Spinal cord (tissue), 10 donors: ENCODE data around the gene SND1. TPM values are rescaled to one million over a fixed set of nuclear protein-coding genes. Genes with fewer than 3 reads are reported as not detected.

Experiments
- DNase-seq, 6 donors: peaks; one replicate each; pipeline versions ENCODE4 v3.0.0 to v3.0.0-alpha.2; 2013 to 2015; ENCODE audit warnings: low spot score in 6 of 6, low read depth in 4 of 6
- H3K27ac ChIP-seq: one replicate; pipeline ENCODE4 v1.5.1; 2013; ENCODE audit warnings: low read depth, low read length, control low read depth
- H3K27me3 ChIP-seq: one replicate; pipeline ENCODE4 v1.6.1; 2013; ENCODE audit warnings: low read length; ENCODE audit not compliant: control insufficient read depth, insufficient read depth
- H3K36me3 ChIP-seq: one replicate; pipeline ENCODE4 v1.6.1; 2013; ENCODE audit warnings: low read length; ENCODE audit not compliant: control insufficient read depth, insufficient read depth
- H3K4me1 ChIP-seq: one replicate; pipeline ENCODE4 v1.6.1; 2013; ENCODE audit warnings: low read length; ENCODE audit not compliant: control insufficient read depth, insufficient read depth
- H3K4me3 ChIP-seq: one replicate; pipeline ENCODE4 v1.5.1; 2013; ENCODE audit warnings: low read depth, low read length, control low read depth
- H3K9me3 ChIP-seq: one replicate; pipeline ENCODE4 v1.6.1; 2013; ENCODE audit warnings: low read length; ENCODE audit not compliant: control insufficient read depth, insufficient read depth
- WGBS: methylation state at CpG from one replicate; pipeline ENCODE4 v1.1.5; 2013; ENCODE audit warnings: missing lambda C conversion rate; ENCODE audit not compliant: insufficient coverage; 5-methylcytosine and 5-hydroxymethylcytosine counted together
- polyA plus RNA-seq, 2 donors: library from polyadenylated mRNA; unstranded; fragments of 120-200 nt; gene quantifications; one replicate each; pipeline ENCODE4 v1.2.1, GENCODE V29; 2013; ENCODE audit not compliant: insufficient read length in 2 of 2
- total RNA-seq, 2 donors: library from RNA; depleted of rRNA in 1 of 2; stranded (reverse); fragments of 120-200 nt in 1 of 2; fragments of >200 nt in 1 of 2; gene quantifications; one replicate each; pipeline versions ENCODE4 v1.2.3 to v1.2.4, GENCODE V29; 2013 to 2014
- donor health status: healthy.

Gene SND1
- total and polyA plus RNA-seq, 4 donors, result 72.1 to 125 (median 91.3) TPM

DNA sequence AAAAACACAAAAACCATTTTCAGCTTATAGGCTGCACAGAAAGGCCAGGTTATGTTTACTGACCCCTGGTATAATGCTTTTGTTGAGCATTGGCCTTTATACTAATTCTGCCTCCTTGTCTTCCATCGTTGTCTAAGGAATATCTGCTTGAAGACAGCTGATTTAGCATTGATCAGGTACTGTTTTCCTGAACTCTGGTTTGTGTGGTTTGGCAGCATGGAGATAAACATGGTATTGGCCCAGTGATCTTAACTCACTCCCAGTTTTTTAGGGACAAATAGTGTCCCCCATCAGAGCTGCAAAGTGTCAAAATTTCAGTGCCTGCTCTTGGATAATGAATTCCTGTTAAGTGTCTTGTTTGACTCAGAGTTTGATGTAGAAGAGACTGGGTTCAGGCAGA is 100.8 kb downstream of the SND1 start:
- Histone ChIP-seq H3K9me3 (no peaks in the 10 kb centered on the region), H3K4me1 (peaks cover 5% of the 10 kb centered on the region), H3K27me3 (no peaks in the 10 kb centered on the region), H3K27ac (no peak overlapping the region), H3K4me3 (no peak overlapping the region), H3K36me3 (no peaks in the 10 kb centered on the region)
- 33% methylated on average over 1 of the region's 1 CpG for WGBS
- no peak for DNase-seq

DNA sequence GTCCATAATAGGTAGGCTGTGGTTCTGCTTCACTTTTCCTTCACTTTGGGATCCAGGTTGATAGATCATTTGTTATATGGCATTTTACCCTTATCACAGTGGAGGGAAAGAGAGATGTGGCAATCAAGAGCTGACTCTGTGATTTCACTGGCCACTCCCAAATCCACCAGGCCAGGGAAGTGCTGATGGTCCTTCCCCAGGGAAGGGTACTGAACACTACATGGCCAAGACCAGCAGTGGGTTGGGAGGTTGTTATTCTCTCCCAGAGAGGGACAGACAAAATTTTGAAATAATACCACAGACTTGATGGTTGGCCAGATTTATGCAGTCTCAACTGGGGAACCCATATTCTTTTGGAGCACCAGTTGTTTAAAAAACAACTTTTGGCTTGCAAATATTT is 102.5 kb downstream of the SND1 start:
- H3K36me3 ChIP-seq, result no peaks in the 10 kb centered on the region
- no peaks in the 10 kb centered on the region for H3K27me3 ChIP-seq
- H3K27ac ChIP-seq, result no peak overlapping the region
- H3K4me3 ChIP-seq, result no peak overlapping the region
- no peaks in the 10 kb centered on the region for H3K9me3 ChIP-seq
- no peak for DNase-seq
- H3K4me1 ChIP-seq, result peaks cover 5% of the 10 kb centered on the region

DNA sequence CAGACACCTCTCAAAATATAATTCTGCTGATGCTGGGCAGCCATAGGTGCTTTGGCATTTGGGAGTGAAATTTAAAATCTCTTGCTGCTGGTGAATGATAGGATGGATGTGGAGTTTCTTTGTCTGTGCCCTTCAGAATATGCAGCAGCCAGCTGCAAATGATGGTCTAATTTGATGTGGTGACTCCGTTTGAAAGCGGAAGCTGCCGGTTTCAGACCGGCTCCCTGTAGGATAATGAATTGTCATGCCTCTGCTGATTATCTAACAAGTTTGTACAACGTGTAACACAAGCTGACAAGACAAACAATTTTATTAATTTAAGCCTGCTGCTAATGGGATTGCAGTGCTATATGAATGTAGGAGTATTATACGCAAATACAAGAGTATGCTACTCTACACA is 103.5 kb downstream of the SND1 start:
- Histone ChIP-seq H3K27me3 (no peaks in the 10 kb centered on the region), H3K9me3 (no peaks in the 10 kb centered on the region), H3K4me1 (peaks cover 5% of the 10 kb centered on the region), H3K4me3 (no peak overlapping the region), H3K27ac (no peak overlapping the region), H3K36me3 (no peaks in the 10 kb centered on the region)
- DNase-seq, result peak in 2 of 6 donors; percentile 31 to 82
- WGBS, result 30% methylated on average over 2 of the region's 6 CpGs

DNA sequence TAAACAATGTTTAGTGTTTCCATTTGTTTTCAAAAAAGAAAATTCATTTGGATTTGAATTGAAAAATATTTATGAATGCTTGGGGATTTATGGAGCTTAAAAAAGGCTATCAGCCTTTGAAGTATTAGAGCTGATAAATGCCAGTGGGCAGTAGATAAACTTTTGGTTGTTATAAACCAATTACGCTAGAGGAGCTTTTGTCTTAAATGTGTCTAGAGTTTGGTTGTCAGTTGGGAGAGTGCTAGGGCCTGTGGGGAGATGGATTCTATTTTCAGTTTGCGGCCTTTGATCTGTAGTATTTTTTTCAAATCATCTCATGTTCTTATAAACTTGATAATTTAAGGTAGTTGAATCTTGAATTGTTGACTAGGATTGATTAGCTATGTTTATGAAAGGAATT is 104.0 kb downstream of the SND1 start:
- Histone ChIP-seq H3K27me3 (no peaks in the 10 kb centered on the region), H3K27ac (no peak overlapping the region), H3K9me3 (no peaks in the 10 kb centered on the region), H3K4me3 (no peak overlapping the region), H3K4me1 (peaks cover 5% of the 10 kb centered on the region), H3K36me3 (no peaks in the 10 kb centered on the region)
- no peak for DNase-seq
- 100% methylated on average over 1 of the region's 2 CpGs for WGBS

DNA sequence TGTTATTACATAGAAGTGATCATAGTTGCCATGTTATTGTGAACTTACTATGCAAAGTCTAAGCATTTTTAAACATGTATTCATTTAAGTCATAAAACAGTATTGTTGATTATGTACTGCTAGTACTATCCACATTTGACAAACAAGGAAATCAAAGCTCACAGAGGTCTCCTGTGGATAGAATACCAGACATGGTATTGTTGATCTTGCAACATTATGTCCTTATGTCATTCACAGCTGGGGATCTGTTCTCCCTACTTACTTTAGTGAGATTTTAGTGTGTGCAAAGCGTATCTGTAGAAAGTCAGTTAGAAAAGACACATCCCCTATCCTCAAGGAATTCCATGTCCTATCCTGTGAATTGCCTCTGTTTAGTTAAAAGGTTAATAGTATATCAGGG is 106.1 kb downstream of the SND1 start:
- no peak overlapping the region for H3K27ac ChIP-seq
- WGBS, result no CpG with 5 or more reads among the region's 1 CpG
- no peak overlapping the region for H3K4me3 ChIP-seq
- no peaks in the 10 kb centered on the region for H3K4me1 ChIP-seq
- DNase-seq, result peak in 1 of 6 donors; percentile 42
- H3K36me3 ChIP-seq, result no peaks in the 10 kb centered on the region
- H3K9me3 ChIP-seq, result no peaks in the 10 kb centered on the region
- H3K27me3 ChIP-seq, result no peaks in the 10 kb centered on the region

DNA sequence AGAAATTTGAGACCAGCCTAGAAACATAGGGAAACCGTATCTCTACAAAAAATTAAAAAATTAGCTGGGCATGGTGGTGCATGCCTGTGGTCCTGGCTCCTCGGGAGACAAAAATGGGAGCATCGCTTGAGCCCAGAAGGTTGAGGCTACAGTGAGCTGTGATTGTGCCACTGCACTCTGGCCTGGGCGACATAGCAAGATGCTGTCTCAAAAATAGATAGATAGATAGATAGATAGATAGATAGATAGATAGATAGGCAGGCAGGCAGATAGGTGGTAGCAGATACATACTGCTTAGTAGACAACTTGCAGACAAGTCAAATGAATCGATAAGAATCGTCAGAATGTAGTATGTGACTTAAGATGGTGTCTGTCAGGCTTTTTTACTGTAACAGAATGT is 106.9 kb downstream of the SND1 start:
- Histone ChIP-seq H3K36me3 (no peaks in the 10 kb centered on the region), H3K4me1 (no peaks in the 10 kb centered on the region), H3K4me3 (no peak overlapping the region), H3K27me3 (no peaks in the 10 kb centered on the region), H3K27ac (no peak overlapping the region), H3K9me3 (no peaks in the 10 kb centered on the region)
- DNase-seq, result no peak
- WGBS, result 93% methylated on average over 3 of the region's 6 CpGs

DNA sequence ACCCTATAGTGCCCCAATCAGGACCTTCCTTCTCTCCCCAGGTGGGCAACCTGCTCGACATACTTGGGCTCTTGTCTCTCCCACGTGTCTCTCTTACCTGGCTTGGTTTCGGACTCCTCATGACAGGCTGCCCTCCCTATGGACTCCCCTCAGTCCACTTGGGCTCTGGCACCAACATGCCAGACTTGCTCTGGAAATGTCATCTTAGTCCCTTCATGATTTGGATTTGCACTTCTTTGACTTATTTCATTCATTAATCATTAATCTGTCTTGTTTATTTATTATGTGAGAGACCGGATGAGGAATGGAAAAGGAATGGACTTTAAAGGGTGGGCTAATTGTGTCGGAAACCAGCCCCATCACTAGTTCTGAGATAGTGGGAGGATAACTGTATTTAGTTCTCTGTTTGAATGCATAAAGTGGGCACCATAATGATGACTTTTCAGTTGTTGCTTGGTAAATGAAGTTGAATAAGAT is 108.0 kb downstream of the SND1 start:
- no peak overlapping the region for H3K4me3 ChIP-seq
- no peak for DNase-seq
- no peak overlapping the region for H3K27ac ChIP-seq
- H3K4me1 ChIP-seq, result no peaks in the 10 kb centered on the region
- H3K36me3 ChIP-seq, result no peaks in the 10 kb centered on the region
- H3K27me3 ChIP-seq, result no peaks in the 10 kb centered on the region
- no peaks in the 10 kb centered on the region for H3K9me3 ChIP-seq
- WGBS, result 89% methylated on average over 4 of the region's 5 CpGs

DNA sequence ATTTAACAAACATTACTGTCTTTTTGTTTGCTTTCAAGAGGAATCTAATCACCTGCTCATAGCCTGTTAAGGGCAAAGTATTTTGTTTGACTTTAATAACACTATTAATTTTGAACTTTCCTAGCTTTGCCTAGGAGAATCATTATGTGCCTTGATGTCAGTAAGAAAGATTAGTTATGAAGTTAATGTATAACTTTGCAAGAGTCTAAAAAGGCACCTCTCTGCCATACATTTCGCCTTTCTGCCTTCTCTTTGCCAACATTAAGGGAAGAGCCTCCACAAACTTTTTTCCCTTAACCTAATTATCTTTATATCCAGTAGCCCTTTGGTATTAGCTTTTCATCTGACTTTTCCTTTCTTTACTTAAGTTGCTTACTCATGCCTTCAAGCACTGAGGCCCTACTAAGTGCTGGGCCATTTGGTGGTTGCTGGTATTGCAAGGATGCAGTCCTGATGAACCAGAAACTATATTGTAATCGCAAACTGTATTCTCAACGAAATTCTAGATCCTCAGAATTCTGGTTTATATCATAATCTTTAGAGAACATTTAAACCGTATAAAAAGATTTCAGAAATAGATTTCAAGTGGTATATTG is 108.5 kb downstream of the SND1 start:
- H3K27me3 ChIP-seq, result no peaks in the 10 kb centered on the region
- H3K4me3 ChIP-seq, result no peak overlapping the region
- WGBS, result 100% methylated on average over 1 of the region's 4 CpGs
- H3K4me1 ChIP-seq, result no peaks in the 10 kb centered on the region
- H3K9me3 ChIP-seq, result no peaks in the 10 kb centered on the region
- H3K27ac ChIP-seq, result no peak overlapping the region
- DNase-seq, result no peak
- H3K36me3 ChIP-seq, result no peaks in the 10 kb centered on the region

DNA sequence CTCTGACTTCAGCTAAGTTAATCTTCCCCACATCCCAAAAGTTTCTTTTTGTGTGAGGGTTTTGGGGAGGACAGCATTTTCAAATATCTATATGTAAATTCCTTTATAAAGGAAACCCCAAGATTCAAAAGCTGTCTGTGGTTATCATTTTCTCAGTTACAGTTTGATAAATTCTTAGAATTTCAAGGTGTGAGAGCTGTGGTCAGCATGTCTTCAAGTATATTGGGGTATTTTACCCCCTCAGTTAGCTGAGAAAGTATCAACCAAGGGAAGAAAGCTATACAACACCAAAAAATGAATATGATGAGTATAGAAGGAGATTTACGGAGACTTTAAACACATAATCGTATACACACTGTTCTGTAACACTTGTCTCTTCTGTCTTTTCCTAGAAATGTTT is 109.2 kb downstream of the SND1 start:
- no peaks in the 10 kb centered on the region for H3K36me3 ChIP-seq
- H3K27ac ChIP-seq, result no peak overlapping the region
- no peak overlapping the region for H3K4me3 ChIP-seq
- no peaks in the 10 kb centered on the region for H3K27me3 ChIP-seq
- no peak for DNase-seq
- WGBS, result no CpG with 5 or more reads among the region's 2 CpGs
- no peaks in the 10 kb centered on the region for H3K9me3 ChIP-seq
- H3K4me1 ChIP-seq, result no peaks in the 10 kb centered on the region

DNA sequence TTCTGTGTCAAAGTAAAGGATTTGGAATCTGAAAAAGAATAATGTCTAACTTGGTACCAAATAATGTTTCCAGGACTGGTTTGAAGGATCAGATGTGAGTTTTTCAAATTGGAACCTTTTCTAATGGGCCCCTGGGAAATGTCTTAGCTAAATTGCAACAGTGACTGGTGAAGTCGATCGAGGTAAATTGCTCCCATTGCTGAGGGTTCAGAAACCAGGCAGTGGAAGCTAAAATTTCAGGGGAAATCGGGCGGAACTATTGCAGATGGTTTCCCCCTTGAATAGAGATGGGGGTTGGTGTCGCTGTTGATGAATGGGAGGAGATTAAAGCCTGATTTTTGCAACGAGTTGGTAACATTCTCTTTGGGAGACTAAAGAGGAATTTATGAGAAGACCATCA is 112.7 kb downstream of the SND1 start:
- WGBS, result 55% methylated on average over 5 of the region's 6 CpGs
- Histone ChIP-seq H3K4me1 (no peaks in the 10 kb centered on the region), H3K9me3 (no peaks in the 10 kb centered on the region), H3K36me3 (no peaks in the 10 kb centered on the region), H3K27me3 (no peaks in the 10 kb centered on the region), H3K4me3 (no peak overlapping the region), H3K27ac (no peak overlapping the region)
- peak in 1 of 6 donors; percentile 90 for DNase-seq
